ENCODE measurements around the gene DDX10.

DNA sequence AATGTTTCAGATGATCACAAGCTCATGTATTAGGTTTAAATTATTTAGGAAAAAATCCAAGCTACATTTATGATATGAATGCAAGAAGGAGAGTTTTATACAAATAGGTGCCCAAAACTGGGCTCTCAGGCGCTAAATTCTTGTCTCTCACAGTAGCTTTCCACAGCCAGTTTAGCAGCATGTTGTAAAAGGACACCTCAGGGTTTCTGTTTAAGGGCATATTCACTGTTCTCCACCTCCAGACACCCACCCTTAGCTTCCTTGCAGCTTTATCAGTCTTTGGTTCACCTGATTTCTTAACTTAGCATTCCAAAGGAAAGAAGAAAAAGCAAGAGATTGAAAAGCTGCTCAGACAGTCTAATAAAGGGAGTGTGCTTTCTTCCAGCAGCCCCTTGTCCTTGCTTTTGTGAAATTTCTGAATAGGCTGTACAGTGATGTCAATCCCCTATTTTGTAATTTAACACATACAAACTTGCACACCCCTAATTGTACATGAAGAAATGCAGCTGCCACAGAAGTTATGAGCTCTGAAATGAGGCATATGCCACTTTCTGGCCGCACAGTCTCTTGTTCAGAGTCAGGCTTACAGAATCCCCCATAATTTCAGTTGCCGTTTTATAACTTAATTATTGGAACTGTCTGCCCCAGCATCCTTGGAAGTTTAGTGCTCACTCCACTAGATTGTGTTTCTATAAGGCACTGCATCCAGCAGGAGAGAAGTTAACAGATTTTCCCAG lies 262.1 kb downstream of the DDX10 start:
- TF ChIP-seq POLR2A (IDR thresholded peaks at IDR 0.05): no peak
- TF ChIP-seq, protein P1, sequence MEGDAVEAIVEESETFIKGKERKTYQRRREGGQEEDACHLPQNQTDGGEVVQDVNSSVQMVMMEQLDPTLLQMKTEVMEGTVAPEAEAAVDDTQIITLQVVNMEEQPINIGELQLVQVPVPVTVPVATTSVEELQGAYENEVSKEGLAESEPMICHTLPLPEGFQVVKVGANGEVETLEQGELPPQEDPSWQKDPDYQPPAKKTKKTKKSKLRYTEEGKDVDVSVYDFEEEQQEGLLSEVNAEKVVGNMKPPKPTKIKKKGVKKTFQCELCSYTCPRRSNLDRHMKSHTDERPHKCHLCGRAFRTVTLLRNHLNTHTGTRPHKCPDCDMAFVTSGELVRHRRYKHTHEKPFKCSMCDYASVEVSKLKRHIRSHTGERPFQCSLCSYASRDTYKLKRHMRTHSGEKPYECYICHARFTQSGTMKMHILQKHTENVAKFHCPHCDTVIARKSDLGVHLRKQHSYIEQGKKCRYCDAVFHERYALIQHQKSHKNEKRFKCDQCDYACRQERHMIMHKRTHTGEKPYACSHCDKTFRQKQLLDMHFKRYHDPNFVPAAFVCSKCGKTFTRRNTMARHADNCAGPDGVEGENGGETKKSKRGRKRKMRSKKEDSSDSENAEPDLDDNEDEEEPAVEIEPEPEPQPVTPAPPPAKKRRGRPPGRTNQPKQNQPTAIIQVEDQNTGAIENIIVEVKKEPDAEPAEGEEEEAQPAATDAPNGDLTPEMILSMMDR (IDR thresholded peaks at IDR 0.05): no peak

Measured in adrenal gland (tissue), 5 donors.